Medulla oblongata (tissue), 1 donor: ENCODE measurements around the gene HMGCS2.
"Not testable (repeated sequence)": the region's sequence is repeated elsewhere in the genome, so short reads cannot be mapped to it uniquely, and the experiment has no call there.

Experiments used
- DNase-seq: peaks from one replicate; pipeline ENCODE4 v3.0.0-alpha.2; 2015; ENCODE audit errors: extremely low spot score

The HMGCS2 gene

GRCh38 chr1:119790451-119791198 is 21.9 kb upstream of the HMGCS2 start:
- no peak for DNase-seq

GRCh38 chr1:119787776-119788175 is 19.1 kb upstream of the HMGCS2 start:
- no peak for DNase-seq

DNA sequence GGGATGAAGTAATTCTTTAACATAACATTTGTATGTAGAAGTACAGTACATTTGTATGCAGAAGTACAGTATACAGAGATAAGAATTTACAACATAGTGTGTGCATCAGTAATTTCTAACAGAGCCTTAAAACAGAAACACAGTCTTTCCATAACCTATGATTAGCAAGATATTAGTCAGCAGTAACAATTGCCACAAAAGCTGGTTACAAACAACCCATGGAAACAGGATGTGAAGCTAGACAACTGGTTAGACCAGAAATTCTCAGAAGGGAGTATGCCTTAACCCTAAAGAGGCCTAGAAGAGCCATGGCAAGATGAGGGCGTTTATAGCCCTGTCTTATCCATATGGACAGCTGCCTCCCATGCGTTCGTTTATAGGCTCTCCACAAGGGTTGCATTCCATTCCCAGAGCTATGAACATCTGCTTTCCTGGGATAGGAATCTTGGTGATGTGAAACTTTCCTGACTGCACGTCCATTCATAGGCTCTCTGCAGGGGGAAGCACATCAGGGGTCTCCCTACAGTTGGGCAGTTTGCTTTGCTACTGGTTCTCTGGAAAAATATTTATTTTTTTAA is 17.9 kb upstream of the HMGCS2 start:
- not testable (repeated sequence) for DNase-seq

- DNase-seq = not testable (repeated sequence)
These were observed 17.3 kb upstream of the HMGCS2 start for GRCh38 chr1:119786046-119786445.

- DNase-seq = no peak
These were observed 15.6 kb upstream of the HMGCS2 start for GRCh38 chr1:119784191-119784781.

DNA sequence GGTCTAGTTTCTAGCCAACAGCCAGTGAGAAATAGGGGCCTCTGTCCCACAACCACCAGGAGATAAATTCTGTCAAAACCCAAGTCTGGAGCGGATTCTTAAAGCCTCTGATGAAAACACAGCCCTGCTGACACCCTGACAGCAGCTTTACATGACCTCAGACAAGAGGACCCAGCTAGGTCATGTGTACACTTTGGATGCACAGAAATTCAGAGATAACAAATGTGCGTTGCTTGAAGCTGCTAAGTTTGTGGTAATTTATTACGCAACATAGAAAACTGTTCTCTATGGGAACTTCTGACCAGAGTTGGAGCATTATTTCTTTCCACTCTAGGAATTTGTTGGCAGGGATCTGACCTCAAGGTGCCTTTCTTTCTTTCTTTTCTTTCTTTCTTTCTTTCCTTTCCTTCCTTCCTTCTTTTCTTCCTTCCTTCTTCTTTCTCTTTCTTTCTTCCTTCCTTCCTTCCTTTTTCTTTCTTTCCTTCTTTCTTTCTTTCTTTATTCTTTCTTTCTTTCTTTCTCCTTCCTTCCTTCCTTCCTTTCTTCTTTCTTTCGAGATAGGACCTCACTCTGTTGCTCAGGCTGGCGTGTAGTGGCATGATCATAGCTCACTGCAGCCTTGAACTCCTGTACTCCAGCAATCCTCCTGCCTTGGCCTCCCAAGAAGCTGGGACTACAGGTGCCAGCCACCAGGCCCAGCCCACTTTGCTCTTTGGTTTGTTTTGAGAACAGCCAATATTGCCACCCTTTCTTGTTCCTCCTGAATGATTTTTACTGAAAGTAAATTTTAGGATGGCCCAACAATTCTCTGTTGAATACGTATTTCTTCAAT is 14.9 kb upstream of the HMGCS2 start:
- DNase-seq = no peak

GRCh38 chr1:119782631-119783325 is 14.1 kb upstream of the HMGCS2 start:
- DNase-seq = no peak

- no peak for DNase-seq
These were observed 12.9 kb upstream of the HMGCS2 start for GRCh38 chr1:119781434-119782210.

DNA sequence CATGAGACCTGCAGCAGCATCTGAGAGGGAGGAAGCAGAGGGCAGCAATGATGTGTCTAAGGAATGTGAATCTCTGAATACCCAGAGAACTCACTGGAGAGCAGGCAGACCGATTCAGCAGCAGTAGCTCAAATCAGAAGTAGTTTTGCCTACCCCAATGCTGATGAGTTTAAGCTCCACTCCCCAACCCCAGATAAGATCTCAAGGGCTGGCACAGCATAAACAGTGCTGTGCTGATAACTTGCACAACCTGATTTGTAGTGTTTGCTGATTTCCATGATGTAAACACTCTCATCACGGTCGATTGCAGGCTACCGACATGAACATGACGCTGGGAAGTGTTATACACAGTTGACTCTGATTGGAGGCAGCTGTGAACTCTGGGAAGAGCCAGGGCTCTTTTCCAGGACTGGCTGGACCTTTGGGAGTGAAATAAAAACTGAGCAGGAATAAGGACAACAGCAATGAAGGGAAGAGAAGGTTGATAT is 11.2 kb upstream of the HMGCS2 start:
- no peak for DNase-seq

- no peak for DNase-seq
These were observed 10.3 kb upstream of the HMGCS2 start for GRCh38 chr1:119778886-119779560.

DNA sequence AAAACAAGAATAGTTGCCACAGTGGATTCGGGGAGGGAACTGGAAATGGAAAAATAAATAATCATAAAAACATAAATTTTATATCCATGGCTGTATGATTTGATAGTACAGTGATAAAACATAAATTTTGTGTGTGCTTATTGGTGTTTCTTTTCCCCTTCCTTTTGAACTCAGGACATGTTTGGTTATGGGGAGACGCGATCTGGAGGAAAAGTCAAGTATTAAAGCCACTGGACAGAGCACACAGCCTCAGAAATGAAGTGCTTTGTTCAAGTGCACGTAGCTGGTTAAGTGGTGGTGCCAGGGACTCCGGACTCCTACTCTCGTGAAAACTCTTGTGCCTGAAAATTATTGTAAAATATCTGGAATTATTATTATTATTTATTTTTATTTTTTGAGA is 9.7 kb upstream of the HMGCS2 start:
- no peak for DNase-seq

DNA sequence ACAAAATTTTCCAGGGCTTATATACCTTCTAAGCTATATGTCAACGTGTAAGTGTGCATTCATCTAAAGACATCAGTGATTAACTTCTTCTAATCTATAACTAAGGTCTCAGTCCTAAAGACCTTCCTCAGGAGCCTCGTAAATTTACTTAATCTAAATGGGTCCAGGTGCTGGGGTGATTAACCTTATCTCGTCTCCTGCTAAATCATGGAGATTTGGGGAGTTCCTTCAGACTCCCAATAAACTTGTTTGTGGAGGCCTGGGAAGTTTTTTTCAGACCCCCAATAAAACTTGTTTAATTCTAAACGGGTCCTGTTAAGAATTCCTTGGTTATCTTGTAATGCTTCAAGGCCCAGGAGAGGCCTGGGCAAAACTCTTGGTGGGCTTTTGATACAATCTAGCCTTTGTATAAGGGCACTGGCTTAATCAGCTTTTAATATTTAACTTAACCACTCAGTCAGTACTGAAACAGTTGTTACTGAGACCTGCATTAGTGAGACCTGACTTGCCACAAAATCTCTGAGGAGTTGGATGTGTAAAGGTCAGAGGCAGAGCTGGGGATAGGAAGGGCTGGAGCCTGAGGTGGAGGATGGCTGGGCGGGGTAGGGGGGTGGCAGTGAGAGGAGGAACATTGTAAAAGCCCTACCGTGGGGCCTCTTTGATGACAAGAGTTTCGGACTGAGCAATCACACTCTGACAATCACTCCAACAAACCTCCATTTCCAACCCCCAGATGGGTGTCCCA is 6.2 kb upstream of the HMGCS2 start:
- DNase-seq = no peak

- DNase-seq = no peak
These were observed 5.1 kb upstream of the HMGCS2 start for GRCh38 chr1:119773711-119774241.

DNA sequence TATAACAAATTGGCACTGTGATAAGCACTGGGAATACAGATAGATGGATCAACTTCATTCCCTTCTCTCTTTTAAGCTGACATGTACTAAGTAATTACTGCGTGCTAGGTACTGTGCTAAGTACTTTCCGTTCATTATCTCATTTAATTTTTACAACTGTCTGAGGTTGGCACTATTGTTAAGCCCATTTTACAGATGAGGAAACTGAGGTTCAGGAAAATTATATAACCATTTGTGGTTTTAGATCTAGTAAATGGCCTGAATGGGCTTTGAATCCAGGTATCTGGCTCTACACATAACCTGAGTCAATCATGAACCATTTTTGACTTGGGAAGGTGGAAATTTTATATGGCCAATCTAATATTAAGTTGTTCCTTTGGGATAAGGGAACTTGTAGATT is 3.6 kb upstream of the HMGCS2 start:
- DNase-seq = no peak

- DNase-seq = no peak
These were observed 3.1 kb upstream of the HMGCS2 start for GRCh38 chr1:119771770-119772169.

DNA sequence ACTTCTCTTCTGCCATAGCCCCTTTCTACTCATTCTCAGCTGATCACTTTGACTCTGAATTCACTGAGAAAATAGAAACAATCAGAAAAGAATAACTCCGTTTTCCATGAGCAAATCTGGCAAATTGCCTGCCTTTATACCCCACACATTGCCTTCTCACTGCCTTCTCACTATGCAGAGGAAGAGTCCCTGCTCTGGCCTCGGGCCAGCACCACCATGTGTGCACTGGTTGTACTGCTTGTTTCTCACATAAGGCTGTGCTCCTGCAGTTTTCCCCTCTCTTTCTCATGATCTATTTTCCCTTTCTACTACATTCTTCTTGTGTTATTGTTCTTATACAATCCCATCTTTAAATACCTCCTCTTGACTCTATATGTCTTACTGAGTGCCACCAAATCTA is 2.3 kb upstream of the HMGCS2 start:
- peak; percentile 33 for DNase-seq

DNA sequence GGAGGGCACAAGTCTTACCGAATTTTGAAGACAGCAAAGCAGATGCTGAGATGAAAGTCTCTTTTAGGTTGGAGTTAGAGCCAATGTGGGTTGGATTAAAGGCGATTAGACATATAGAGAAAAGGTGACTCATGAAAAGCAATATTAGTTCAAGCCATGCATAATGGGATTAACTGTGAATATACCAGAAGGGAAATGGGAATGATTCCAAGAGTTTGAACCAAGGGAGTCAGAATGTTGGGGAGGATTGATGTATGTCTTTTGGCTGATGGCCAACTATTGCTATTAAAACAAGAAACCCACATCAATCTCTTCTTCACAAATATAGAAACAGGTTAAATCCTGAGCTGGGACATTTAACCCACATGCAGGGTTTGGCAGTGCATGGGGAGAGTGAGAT is 1.2 kb downstream of the HMGCS2 start:
- no peak for DNase-seq

DNA sequence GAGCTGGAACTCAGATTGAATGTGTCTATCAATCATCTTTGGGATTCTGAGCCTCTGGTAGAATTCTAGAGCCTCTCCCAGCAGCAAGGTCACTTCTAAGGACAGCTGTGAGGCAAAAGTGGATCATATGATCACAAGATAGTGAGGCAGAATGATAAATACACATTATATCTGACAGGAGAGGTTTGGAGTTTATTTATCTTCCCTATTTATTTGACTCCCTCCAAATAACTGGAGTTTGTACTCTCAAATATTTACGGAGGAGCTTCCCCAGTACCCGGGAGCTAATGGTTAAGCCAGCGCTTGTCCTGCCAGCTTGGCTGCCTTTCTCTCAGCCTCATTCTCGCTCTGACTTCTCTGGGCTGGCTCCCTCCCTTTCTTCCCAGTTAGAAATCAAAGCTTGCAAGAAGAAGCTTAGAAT is 2.3 kb downstream of the HMGCS2 start:
- DNase-seq = peak; percentile 85

DNA sequence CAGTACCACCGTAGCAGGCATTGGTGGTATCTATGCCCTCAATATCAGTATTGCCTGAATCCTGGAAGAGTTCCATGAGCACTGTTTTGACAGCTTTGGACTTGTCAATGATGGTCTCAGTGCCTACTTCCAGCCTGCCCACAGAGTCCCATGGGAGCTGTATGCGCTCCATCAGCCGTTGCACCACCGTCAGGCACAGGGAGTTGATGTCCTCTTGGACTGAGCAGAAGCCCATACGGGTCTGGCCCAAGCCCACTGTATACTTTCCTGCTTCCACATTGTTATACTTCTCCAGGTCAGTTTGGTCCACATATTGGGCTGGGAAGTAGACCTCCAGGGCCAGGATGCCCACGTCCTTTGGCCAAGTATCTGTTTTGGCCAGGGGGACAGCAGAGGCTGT is 4.5 kb downstream of the HMGCS2 start:
- DNase-seq = no peak
